ENCODE results near the gene SLC13A4.

DNA sequence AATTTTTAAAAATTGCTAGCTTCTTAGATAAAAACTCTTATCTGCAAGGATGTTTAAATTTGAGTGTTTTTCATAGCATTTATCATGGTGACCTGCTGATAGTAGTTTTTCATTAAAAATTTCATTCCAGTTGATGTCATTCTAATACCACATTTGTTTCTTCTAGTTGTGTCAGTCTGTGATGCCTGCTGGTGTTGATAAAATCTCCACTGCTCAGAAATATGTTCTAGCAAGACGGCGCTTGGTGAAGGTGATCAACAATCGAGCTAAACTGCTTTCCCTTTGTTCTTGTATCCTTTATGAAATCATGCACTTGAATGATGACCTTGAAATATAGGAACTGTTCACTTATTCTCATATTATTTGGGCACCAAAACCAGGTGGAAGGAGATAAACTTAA lies 83.3 kb downstream of the SLC13A4 start:
- TF ChIP-seq, protein P1, sequence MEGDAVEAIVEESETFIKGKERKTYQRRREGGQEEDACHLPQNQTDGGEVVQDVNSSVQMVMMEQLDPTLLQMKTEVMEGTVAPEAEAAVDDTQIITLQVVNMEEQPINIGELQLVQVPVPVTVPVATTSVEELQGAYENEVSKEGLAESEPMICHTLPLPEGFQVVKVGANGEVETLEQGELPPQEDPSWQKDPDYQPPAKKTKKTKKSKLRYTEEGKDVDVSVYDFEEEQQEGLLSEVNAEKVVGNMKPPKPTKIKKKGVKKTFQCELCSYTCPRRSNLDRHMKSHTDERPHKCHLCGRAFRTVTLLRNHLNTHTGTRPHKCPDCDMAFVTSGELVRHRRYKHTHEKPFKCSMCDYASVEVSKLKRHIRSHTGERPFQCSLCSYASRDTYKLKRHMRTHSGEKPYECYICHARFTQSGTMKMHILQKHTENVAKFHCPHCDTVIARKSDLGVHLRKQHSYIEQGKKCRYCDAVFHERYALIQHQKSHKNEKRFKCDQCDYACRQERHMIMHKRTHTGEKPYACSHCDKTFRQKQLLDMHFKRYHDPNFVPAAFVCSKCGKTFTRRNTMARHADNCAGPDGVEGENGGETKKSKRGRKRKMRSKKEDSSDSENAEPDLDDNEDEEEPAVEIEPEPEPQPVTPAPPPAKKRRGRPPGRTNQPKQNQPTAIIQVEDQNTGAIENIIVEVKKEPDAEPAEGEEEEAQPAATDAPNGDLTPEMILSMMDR (IDR thresholded peaks at IDR 0.05; ENCODE audit: low read length), result no peak
- no peak for TF ChIP-seq EZH2 (IDR thresholded peaks at IDR 0.05; ENCODE audit: borderline replicate concordance, low read length)
